Tibial artery (tissue), 4 donors: ENCODE results near the gene FGFR4.

Source experiments
- DNase-seq, 2 donors: peaks; one replicate each; pipeline ENCODE4 v3.0.0-alpha.2; 2019
- H3K27ac ChIP-seq, 2 donors: fragments of 200-600 bp; sonication (generic) in 1 of 2; 1 replicate in 1 of 2; 2 replicates in 1 of 2; pipeline ENCODE4 v1.5.1; 2018 to 2019; ENCODE audit warnings: mild to moderate bottlenecking in 1 of 2
- H3K27me3 ChIP-seq, 2 donors: fragments of 200-600 bp; sonication (generic) in 1 of 2; one replicate each; pipeline versions ENCODE4 v1.5.1 to v1.6.0; 2016 to 2019
- H3K36me3 ChIP-seq, 3 donors: fragments of 200-600 bp; sonication (generic) in 2 of 3; one replicate each; pipeline ENCODE4 v1.5.1; 2016 to 2019; ENCODE audit warnings: mild to moderate bottlenecking in 2 of 3
- H3K4me1 ChIP-seq, 4 donors: fragments of 200-600 bp; sonication (generic) in 2 of 4; 1 replicate in 3 of 4; 2 replicates in 1 of 4; pipeline ENCODE4 v1.5.1; 2016 to 2019
- H3K4me3 ChIP-seq, 2 donors: fragments of 200-600 bp; sonication (generic) in 1 of 2; 1 replicate in 1 of 2; 2 replicates in 1 of 2; pipeline ENCODE4 v1.5.1; 2018 to 2019; ENCODE audit warnings: mild to moderate bottlenecking in 2 of 2
- H3K9me3 ChIP-seq, 3 donors: fragments of 200-600 bp; sonication (generic) in 1 of 3; one replicate each; pipeline ENCODE4 v1.5.1; 2016 to 2019
- intact Hi-C: fragments of 100-400 bp; cut with DNase I; formaldehyde crosslinking; loops from one replicate; pipeline ENCODE4 v1.15.0; 2023; ENCODE audit warnings: low total_unique reads
- TF ChIP-seq, protein P1 (sequence below), 2 experiments: fragments of 200-600 bp in 1 of 2; fragments of 450-650 bp in 1 of 2; IDR thresholded peaks; one replicate each; pipeline ENCODE4 v1.5.1; 2017 to 2019; ENCODE audit warnings: antibody characterized with exemption in 2 of 2, mild to moderate bottlenecking in 1 of 2, moderate library complexity in 1 of 2

The FGFR4 gene

DNA sequence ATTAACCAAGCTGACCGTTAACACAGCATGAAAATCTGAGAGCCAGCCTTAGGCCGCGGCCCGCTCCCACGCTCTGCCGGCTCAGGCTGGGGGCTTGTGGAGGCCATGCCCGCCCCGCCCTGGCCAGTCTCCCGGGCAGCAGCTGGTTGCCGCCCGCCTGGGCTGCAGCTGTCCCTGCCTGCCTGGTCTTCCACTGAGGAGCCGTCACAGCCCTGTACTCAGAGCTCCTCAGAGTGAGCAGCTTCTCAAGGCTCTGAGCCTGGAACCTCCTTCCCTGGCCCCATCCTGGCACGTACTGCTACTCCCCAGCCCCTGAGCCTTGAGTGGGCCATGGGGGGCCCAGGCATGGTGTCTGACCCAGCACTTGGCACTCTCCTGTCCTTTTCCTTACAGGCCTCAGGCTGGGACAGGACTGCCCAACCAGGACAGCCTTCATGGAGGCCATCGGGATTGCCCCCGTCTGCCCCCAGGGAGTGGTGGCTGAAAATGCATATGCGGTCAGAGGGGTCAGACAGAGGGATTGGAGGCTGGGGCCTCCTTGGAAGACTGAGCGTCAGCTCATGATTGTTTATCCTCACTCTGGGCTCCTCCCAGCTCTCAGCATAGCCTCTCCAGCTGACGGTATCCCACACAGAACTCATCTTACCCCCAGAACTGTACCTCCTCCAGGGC lies 11.9 kb downstream of the FGFR4 start:
- TF ChIP-seq, protein P1, sequence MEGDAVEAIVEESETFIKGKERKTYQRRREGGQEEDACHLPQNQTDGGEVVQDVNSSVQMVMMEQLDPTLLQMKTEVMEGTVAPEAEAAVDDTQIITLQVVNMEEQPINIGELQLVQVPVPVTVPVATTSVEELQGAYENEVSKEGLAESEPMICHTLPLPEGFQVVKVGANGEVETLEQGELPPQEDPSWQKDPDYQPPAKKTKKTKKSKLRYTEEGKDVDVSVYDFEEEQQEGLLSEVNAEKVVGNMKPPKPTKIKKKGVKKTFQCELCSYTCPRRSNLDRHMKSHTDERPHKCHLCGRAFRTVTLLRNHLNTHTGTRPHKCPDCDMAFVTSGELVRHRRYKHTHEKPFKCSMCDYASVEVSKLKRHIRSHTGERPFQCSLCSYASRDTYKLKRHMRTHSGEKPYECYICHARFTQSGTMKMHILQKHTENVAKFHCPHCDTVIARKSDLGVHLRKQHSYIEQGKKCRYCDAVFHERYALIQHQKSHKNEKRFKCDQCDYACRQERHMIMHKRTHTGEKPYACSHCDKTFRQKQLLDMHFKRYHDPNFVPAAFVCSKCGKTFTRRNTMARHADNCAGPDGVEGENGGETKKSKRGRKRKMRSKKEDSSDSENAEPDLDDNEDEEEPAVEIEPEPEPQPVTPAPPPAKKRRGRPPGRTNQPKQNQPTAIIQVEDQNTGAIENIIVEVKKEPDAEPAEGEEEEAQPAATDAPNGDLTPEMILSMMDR (IDR thresholded peaks at IDR 0.05), result no peak
- intact Hi-C loops, result no loop called here
- H3K27me3 ChIP-seq, result peaks cover 0 to 30% of the 10 kb centered on the region in 2 donors
- no peaks in the 10 kb centered on the region for H3K36me3 ChIP-seq
- DNase-seq, result no peak
- peaks cover 0 to 4% (median 0%) of the 10 kb centered on the region in 4 donors for H3K4me1 ChIP-seq
- H3K27ac ChIP-seq, result no peak overlapping the region
- no peaks in the 10 kb centered on the region for H3K9me3 ChIP-seq
- H3K4me3 ChIP-seq, result no peak overlapping the region

GRCh38 chr5:177099422-177100093 lies 12.8 kb downstream of the FGFR4 start:
- Histone ChIP-seq H3K27ac (no peak overlapping the region), H3K9me3 (no peaks in the 10 kb centered on the region), H3K36me3 (no peaks in the 10 kb centered on the region), H3K4me3 (no peak overlapping the region), H3K27me3 (peaks cover 0 to 38% of the 10 kb centered on the region in 2 donors), H3K4me1 (peaks cover 0 to 2% (median 0%) of the 10 kb centered on the region in 4 donors)
- TF ChIP-seq, protein P1 (IDR thresholded peaks at IDR 0.05), result no peak
- DNase-seq, result no peak
- intact Hi-C loops, result no loop called here

DNA sequence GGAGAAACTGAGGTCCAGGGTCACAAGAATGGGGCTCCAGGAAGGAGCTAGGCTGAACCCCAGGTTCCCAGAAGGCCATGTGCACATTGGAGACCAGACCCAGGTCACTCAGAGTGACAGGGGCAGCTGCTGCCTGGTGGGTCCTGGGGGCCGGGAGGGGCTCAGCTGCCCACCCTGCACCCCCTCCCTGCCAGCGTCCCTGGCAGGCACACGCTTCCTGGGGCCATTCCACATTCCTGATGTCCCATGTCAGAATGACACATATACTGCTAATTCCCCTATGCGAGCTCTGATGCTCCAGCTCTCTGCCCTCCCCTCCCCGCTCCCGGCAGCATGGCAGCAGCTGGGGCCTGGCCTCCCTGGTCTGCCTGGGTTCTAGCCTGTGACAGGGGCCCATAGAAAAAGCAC lies 14.0 kb downstream of the FGFR4 start:
- intact Hi-C loops, result no loop called here
- Histone ChIP-seq H3K9me3 (no peaks in the 10 kb centered on the region), H3K4me3 (no peak overlapping the region), H3K36me3 (no peaks in the 10 kb centered on the region), H3K4me1 (no peaks in the 10 kb centered on the region), H3K27ac (no peak overlapping the region), H3K27me3 (peaks cover 0 to 48% of the 10 kb centered on the region in 2 donors)
- DNase-seq, result no peak
- TF ChIP-seq, protein P1 (IDR thresholded peaks at IDR 0.05), result no peak

GRCh38 chr5:177103523-177104253 lies 17.0 kb downstream of the FGFR4 start:
- H3K4me3 ChIP-seq, result no peak overlapping the region
- intact Hi-C loops, result no loop called here
- H3K27me3 ChIP-seq, result peaks cover 0 to 55% of the 10 kb centered on the region in 2 donors
- no peak overlapping the region for H3K27ac ChIP-seq
- no peaks in the 10 kb centered on the region for H3K4me1 ChIP-seq
- DNase-seq, result no peak
- no peaks in the 10 kb centered on the region for H3K36me3 ChIP-seq
- TF ChIP-seq, protein P1 (IDR thresholded peaks at IDR 0.05), result no peak
- H3K9me3 ChIP-seq, result no peaks in the 10 kb centered on the region

DNA sequence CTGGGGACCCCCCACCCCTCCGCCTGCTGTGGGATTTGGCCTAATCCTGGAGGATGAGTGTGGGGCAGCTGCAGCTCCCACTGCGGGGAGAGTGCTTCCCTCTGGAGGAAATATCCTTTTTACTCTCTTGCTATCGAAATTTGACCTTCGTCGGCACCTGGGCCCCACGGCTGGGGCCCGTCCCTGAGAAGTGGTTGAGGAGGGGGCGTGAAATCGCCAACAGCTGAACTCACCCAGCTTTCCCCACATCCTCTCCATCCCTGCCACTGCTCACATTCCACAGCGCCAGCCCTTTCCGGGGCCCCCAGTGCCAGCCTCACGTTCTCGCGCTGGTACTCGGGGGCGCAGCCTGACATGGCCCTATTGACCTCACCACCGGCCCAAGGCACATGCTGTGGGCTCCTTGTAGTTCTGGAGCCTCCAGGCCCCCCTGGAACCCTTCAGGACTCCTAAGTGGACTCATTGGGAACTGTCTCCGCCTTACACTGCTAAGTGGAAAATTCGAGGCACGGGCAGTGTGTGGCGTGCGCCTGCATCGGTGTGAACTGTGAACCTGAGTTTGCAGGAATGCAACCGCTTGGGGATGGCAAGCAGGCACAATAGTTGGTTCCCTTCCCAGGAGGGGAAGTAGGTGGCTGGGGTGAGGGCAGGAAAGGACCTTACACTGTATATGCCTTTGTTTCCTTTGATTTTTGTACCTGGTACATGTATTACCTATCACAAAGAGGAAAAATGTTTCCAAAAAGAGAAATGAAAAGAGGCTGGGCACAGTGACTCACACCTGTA lies 19.2 kb downstream of the FGFR4 start:
- H3K36me3 ChIP-seq, result no peaks in the 10 kb centered on the region
- H3K27ac ChIP-seq, result no peak overlapping the region
- H3K9me3 ChIP-seq, result no peaks in the 10 kb centered on the region
- peaks cover 0 to 48% of the 10 kb centered on the region in 2 donors for H3K27me3 ChIP-seq
- intact Hi-C loops, result no loop called here
- TF ChIP-seq, protein P1 (IDR thresholded peaks at IDR 0.05), result no peak
- DNase-seq, result no peak
- H3K4me3 ChIP-seq, result no peak overlapping the region
- no peaks in the 10 kb centered on the region for H3K4me1 ChIP-seq
